AG08396 (cell line): ENCODE measurements around the gene RBM19.

Source experiments
- DNase-seq: peaks from one replicate; pipeline ENCODE4 v3.0.0; 2012; ENCODE audit warnings: low spot score, mixed read lengths

RBM19 gene

DNA sequence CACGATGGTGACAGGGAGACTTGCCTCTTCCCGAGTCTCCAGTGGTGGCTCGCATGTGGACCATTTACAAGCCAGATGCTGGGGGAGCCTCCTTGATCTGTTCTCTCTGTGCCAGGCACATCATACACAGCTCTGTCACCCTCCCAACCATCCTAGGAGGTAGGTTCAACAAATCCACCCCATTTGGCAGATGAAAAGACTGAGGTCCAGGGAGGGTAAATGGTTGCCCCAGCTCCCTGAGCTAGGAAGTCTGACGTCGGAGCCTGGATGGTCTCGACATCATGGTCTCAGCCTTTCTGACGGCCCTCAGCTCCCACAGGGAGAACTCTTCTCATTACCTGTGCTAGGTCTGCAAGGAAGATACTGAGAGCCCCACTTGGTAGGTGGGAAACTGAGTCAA, 189.6 kb downstream of the RBM19 start:
- DNase-seq: no peak

DNA sequence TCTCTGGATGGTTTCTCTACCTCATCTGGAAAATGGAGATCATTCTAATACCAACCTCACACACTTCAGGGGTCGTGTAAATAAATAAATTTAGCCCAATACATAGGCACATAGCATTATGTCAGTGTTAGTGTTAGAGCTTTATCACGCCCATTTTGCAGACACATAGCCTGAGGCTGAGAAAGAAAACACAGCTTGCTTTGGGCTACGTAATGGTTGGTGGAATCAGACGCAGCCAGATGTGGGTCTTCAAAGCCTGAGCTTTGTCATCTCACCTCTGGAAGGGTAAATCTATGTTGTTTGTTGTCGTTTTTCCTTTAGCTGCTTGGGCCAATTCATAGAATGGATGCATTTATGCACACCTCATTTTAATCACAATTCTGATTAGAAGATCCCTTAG, 191.6 kb downstream of the RBM19 start:
- no peak for DNase-seq

DNA sequence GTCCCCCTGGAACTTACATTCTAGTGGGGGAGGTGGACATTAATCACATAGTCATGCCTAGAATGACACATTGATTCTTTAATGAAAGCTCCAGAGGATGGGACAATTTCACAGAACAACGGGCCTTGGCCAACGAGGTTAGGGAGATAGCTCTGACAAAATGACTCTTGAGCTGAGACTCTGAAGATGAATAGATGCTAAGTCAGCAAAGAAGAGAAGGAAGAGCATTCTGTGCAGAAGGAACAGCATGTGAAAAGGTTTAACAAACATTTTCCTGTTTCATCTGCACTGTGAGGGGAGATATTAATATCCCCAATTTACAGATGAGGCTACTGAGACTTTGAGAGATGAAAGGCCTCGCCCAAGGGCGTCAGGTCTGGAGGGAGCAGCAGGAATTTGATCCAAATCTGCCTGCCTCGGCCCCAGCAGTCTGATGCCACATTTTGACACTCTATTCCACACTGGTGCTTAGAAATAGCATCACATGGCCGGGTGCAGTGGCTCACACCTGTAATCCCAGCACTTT, 193.6 kb downstream of the RBM19 start:
- no peak for DNase-seq

DNA sequence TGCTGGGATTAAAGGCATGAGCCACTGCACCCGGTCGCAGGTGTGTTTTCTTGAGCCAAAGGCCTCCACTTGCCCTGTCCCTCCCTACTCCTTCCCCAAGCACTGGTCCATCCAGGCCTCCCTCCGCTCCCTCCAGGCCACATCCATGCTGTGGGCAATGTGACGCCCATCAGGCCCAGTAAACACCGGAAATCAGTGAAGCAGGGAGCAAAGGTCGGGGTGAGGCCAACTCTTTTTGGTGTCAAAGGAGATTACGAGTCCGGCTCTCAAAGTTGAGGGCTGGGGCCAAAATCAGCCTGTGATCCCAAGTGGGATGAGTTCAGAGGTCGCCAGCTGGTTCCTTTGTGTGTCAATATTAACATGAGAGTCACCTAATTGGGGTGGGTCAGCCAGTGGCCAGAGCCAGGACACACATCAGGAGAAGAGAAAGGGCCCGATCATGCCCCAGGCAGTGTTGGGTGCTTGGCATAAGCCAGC, 195.7 kb downstream of the RBM19 start:
- DNase-seq: no peak

DNA sequence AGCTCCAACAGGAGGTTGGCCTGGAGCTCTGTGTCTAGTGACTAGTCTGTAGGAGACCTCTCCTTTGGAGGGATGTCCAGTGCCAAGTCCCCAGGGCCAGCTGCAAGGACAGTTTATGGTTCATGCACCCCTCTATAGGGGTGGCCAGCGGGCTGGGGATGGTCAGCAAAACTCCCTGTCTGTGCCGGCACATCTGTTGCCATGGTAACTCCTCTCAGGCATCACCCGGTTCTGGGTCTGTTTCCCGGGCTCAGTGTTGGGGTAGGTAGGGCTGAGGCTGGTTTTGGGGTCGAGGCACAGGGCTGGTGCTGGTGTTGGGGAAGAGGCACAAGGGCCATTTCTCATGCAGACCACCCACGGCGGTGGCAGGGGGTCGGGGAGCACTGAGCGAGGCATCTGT, 196.8 kb downstream of the RBM19 start:
- DNase-seq: no peak

- DNase-seq: no peak
Observed at GRCh38 chr12:113768850-113769249, 197.3 kb downstream of the RBM19 start.

- peak; percentile 88 for DNase-seq
Observed at GRCh38 chr12:113766879-113767878, 198.9 kb downstream of the RBM19 start.
